ENCODE results near the gene MPP3. TPM values are rescaled to one million over a fixed set of nuclear protein-coding genes. Genes with fewer than 3 reads are reported as not detected.

The MPP3 gene
- total RNA-seq, 1 experiment from 2014 or later = 19.5 TPM

GRCh38 chr17:43825567-43825966 lies 7.4 kb downstream of the MPP3 start:
- intact Hi-C loops (cut with micrococcal nuclease) = no loop called here
- POLR2A ChIA-PET = interaction anchor here (0.6 kb wide), 1 partner anchor 374 kb away, joined by 3 read pairs; the partner anchor contains the start of gene ATXN7L3

More at GRCh38 chr17:43825567-43825966, 7.4 kb downstream of the MPP3 start:
- ChIA-PET RAD21 (ENCODE audit: low non-redundant PET in 1 of 2, low total read pairs in 2 of 2, uncharacterized antibody in 2 of 2, unreplicated experiment in 2 of 2) (no interaction called here), CTCF (no interaction called here)
- H3K9me2 ChIP-seq (ENCODE audit: insufficient read depth) = no peaks in the 10 kb centered on the region
- H3K9ac ChIP-seq (ENCODE audit: low read length) = no peak overlapping the region
- no peak overlapping the region for H2AFZ ChIP-seq (ENCODE audit: low read depth, low read length, poor library complexity, severe bottlenecking)
- H3K9me3 ChIP-seq (ENCODE audit: control insufficient read depth in 1 of 2, insufficient read depth in 1 of 2, low read depth in 1 of 2, low read length in 2 of 2) = no peaks in the 10 kb centered on the region
- H4K20me1 ChIP-seq (ENCODE audit: insufficient read depth) = no peaks in the 10 kb centered on the region
- H3K4me1 ChIP-seq (ENCODE audit: control insufficient read depth in 1 of 2, insufficient read depth in 2 of 2, low read length in 2 of 2) = no peaks in the 10 kb centered on the region
- no TSS peak for BruUV-seq (replicated peaks)
- H3K4me2 ChIP-seq (ENCODE audit: low read length) = no peak overlapping the region
- H3K27ac ChIP-seq (ENCODE audit: low read depth, low read length) = no peak overlapping the region
- DNase-seq (ENCODE audit: low read depth, low spot score) (no peak), ATAC-seq (no peak)
- no peaks in the 10 kb centered on the region for H3K79me2 ChIP-seq (ENCODE audit: insufficient read depth, low read length)
- H3K36me3 ChIP-seq (ENCODE audit: control insufficient read depth in 1 of 2, insufficient read depth in 2 of 2, low read length in 2 of 2) = peaks cover 2 to 27% of the 10 kb centered on the region in 2 experiments; a peak in 3 of 4 replicates
- no peak overlapping the region for H3K4me3 ChIP-seq (replicated peaks in 1 of 2; ENCODE audit: low read depth in 1 of 2, low read length in 2 of 2)
- no peaks in the 10 kb centered on the region for H3K27me3 ChIP-seq (ENCODE audit: insufficient read depth, low read length)
- TF ChIP-seq ZNF274 (IDR thresholded peaks at IDR 0.05; ENCODE audit: low read depth, low read length) (no peak), JUND (IDR thresholded peaks at IDR 0.05) (no peak), CTCF (IDR thresholded peaks at IDR 0.05 in 2 of 3, conservative IDR thresholded peaks at IDR 0.05 in 1 of 3; ENCODE audit: borderline replicate concordance in 1 of 3, insufficient read depth in 1 of 3, low read depth in 2 of 3, low read length in 2 of 3) (no peak), SP1 (IDR thresholded peaks at IDR 0.05; ENCODE audit: low read depth) (no peak), POLR2A (IDR thresholded peaks at IDR 0.05; ENCODE audit: borderline replicate concordance, extremely low read depth, insufficient read depth, insufficient read length) (no peak), EZH2phosphoT487 (IDR thresholded peaks at IDR 0.05; ENCODE audit: borderline replicate concordance) (no peak), EGR1 (IDR thresholded peaks at IDR 0.05; ENCODE audit: low read depth) (no peak), SIN3A (IDR thresholded peaks at IDR 0.05; ENCODE audit: low read depth) (no peak), CEBPB (IDR thresholded peaks at IDR 0.05; ENCODE audit: low read depth) (no peak), ATF3 (IDR thresholded peaks at IDR 0.05) (no peak), YY1 (IDR thresholded peaks at IDR 0.05; ENCODE audit: extremely low read depth, insufficient replicate concordance, low read depth, low read length) (no peak), POLR2AphosphoS5 (IDR thresholded peaks at IDR 0.05; ENCODE audit: low read depth, low read length) (no peak), CBX3 (IDR thresholded peaks at IDR 0.05; ENCODE audit: low read depth) (no peak)
